Tibial artery (tissue), 4 donors: ENCODE results near the gene RRP1.

Experiments
- DNase-seq, 2 donors: peaks; one replicate each; pipeline ENCODE4 v3.0.0-alpha.2; 2019
- H3K27ac ChIP-seq, 2 donors: fragments of 200-600 bp; sonication (generic) in 1 of 2; 1 replicate in 1 of 2; 2 replicates in 1 of 2; pipeline ENCODE4 v1.5.1; 2018 to 2019; ENCODE audit warnings: mild to moderate bottlenecking in 1 of 2
- H3K27me3 ChIP-seq, 2 donors: fragments of 200-600 bp; sonication (generic) in 1 of 2; one replicate each; pipeline versions ENCODE4 v1.5.1 to v1.6.0; 2016 to 2019
- H3K36me3 ChIP-seq, 3 donors: fragments of 200-600 bp; sonication (generic) in 2 of 3; one replicate each; pipeline ENCODE4 v1.5.1; 2016 to 2019; ENCODE audit warnings: mild to moderate bottlenecking in 2 of 3
- H3K4me1 ChIP-seq, 4 donors: fragments of 200-600 bp; sonication (generic) in 2 of 4; 1 replicate in 3 of 4; 2 replicates in 1 of 4; pipeline ENCODE4 v1.5.1; 2016 to 2019
- H3K4me3 ChIP-seq, 2 donors: fragments of 200-600 bp; sonication (generic) in 1 of 2; 1 replicate in 1 of 2; 2 replicates in 1 of 2; pipeline ENCODE4 v1.5.1; 2018 to 2019; ENCODE audit warnings: mild to moderate bottlenecking in 2 of 2
- H3K9me3 ChIP-seq, 3 donors: fragments of 200-600 bp; sonication (generic) in 1 of 3; one replicate each; pipeline ENCODE4 v1.5.1; 2016 to 2019
- CTCF ChIP-seq, 2 experiments: fragments of 200-600 bp in 1 of 2; fragments of 450-650 bp in 1 of 2; IDR thresholded peaks; one replicate each; pipeline ENCODE4 v1.5.1; 2017 to 2019; ENCODE audit warnings: antibody characterized with exemption in 2 of 2, mild to moderate bottlenecking in 1 of 2, moderate library complexity in 1 of 2
- intact Hi-C: fragments of 100-400 bp; cut with DNase I; formaldehyde crosslinking; loops from one replicate; pipeline ENCODE4 v1.15.0; 2023; ENCODE audit warnings: low total_unique reads

RRP1 gene

DNA sequence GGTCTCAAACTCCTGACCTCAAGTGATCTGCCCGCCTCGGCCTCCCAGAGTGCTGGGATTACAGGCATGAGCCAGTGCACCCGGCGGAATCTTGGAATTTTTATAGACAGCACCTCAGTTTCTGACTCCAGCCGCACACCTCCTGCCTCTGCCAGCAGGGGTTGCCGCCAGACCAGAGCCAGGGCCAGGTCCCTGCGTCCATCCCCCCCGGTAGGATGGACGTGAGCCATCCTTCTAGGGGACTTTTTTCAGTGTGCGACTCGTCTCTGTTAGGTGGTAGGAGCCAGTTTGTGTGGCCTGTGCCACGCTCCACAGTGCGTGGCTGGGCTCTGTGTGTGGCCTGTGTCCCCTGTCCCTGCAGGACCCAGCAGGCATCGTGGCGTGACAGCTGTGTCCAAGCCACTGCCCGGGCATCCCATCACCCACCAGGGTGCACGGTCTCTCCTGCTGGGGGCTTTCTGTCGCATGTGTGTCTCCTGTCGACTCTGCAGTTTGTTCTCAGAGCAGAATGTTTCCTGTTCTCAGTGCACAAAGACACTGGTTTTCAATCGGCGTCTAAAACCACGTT is 28.9 kb upstream of the RRP1 start:
- Histone ChIP-seq H3K36me3 (peaks cover 13 to 44% (median 38%) of the 10 kb centered on the region in 3 donors), H3K27ac (no peak overlapping the region), H3K9me3 (no peaks in the 10 kb centered on the region), H3K4me3 (no peak overlapping the region), H3K4me1 (peaks cover 0 to 27% (median 19%) of the 10 kb centered on the region in 4 donors), H3K27me3 (no peaks in the 10 kb centered on the region)
- intact Hi-C loops: no loop called here
- TF ChIP-seq CTCF (IDR thresholded peaks at IDR 0.05): no peak
- no peak for DNase-seq

GRCh38 chr21:43761886-43762285 is 27.5 kb upstream of the RRP1 start:
- intact Hi-C loops: no loop called here
- no peak for DNase-seq
- no peak overlapping the region for H3K27ac ChIP-seq
- no peak for TF ChIP-seq CTCF (IDR thresholded peaks at IDR 0.05)
- H3K4me3 ChIP-seq: no peak overlapping the region
- no peaks in the 10 kb centered on the region for H3K9me3 ChIP-seq
- H3K36me3 ChIP-seq: peaks cover 0 to 30% (median 24%) of the 10 kb centered on the region in 3 donors
- peaks cover 0 to 21% (median 15%) of the 10 kb centered on the region in 4 donors for H3K4me1 ChIP-seq
- no peaks in the 10 kb centered on the region for H3K27me3 ChIP-seq

DNA sequence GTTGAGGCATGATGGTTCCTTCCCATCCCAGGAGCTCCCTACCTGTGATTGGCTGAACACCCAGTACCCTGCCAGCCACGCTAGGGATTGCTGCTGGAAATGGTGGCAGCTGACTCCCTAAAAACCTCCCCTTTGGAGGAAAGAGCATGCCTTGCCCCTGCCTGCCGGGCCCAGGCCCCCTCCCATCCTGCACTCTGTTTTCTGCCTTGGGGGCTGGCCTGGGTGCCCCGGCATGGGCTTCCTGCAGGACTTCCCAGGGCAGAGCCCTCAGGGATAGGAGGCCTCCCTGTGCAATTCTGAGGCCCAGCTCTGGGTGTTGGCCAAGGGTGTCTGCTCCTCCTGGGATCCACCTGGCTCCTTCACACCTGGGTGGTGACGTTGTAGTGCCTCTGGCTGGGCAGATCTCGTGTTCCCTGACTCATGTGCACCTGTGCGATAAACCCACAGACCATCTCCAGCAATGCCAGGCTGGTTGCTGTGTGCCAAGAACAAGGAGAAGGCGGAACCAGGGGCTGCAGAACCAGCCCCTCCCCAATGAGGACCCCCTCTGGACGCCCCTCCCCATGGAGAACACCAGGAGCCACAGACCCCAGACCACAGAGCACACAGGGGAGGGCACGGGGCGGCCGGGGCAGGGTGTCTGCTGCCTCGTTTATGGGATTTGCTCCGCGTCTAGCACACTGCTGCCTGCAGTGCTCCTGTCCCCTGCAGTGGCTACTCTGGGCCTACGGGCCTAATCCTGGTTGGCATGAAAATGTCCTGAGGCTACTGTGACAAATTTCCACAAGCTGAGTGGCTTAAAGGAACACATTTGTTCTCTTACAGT is 26.9 kb upstream of the RRP1 start:
- no peak for DNase-seq
- intact Hi-C loops: no loop called here
- H3K27me3 ChIP-seq: no peaks in the 10 kb centered on the region
- no peak overlapping the region for H3K27ac ChIP-seq
- H3K4me1 ChIP-seq: peaks cover 0 to 15% (median 9%) of the 10 kb centered on the region in 4 donors
- no peak overlapping the region for H3K4me3 ChIP-seq
- TF ChIP-seq CTCF (IDR thresholded peaks at IDR 0.05): no peak
- no peaks in the 10 kb centered on the region for H3K9me3 ChIP-seq
- peaks cover 0 to 29% (median 22%) of the 10 kb centered on the region in 3 donors for H3K36me3 ChIP-seq

GRCh38 chr21:43763901-43764523 is 25.4 kb upstream of the RRP1 start:
- no peaks in the 10 kb centered on the region for H3K9me3 ChIP-seq
- intact Hi-C loops: no loop called here
- peaks cover 0 to 27% (median 22%) of the 10 kb centered on the region in 3 donors for H3K36me3 ChIP-seq
- H3K4me1 ChIP-seq: peaks cover 0 to 13% (median 8%) of the 10 kb centered on the region in 4 donors
- no peak for TF ChIP-seq CTCF (IDR thresholded peaks at IDR 0.05)
- DNase-seq: no peak
- H3K27ac ChIP-seq: no peak overlapping the region
- no peak overlapping the region for H3K4me3 ChIP-seq
- no peaks in the 10 kb centered on the region for H3K27me3 ChIP-seq

DNA sequence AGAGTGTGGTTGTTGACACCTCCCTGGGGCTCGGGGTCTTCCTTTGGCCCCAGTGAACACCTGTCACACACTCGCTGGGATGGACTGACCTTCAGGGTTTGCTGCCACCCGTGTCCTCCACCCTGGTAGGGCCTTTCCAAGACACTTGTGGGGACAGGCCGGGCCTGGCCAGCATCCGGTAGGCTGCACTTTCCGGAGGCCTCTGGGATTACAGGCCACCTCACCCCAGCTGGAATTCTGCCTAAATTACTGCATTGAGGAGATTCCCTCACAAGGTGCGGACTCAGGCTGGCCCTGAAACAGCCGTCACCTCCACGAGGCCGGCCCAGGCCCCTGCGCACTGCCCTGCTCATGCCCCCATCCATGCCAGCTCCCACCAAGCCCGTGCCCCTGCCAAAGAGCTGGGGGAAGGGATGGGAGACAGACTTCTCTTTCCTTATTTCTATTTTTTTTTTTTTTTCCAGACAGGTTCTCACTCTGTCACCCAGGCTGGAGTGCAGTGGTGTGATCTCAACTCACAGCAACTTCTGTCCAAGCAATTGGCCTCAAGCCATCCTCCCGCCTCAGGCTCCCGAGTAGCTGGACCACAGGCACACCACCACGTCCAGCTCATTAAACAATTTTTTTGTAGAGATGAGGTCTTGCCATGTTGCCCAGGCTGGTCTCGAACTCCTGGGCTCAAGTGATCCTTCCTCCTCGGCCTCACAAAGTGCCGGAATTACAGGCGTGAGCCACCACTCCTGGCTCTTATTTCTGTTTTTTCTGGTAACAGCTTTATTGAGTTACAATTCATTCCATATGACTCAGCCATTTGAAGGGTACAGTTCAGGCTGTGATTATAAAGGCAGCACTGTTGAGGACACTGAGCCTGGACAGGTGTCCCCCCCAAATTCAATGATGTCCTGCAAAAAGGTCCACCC is 24.5 kb upstream of the RRP1 start:
- H3K36me3 ChIP-seq: peaks cover 0 to 22% (median 22%) of the 10 kb centered on the region in 3 donors
- intact Hi-C loops: no loop called here
- H3K9me3 ChIP-seq: no peaks in the 10 kb centered on the region
- peaks cover 0 to 12% (median 7%) of the 10 kb centered on the region in 4 donors for H3K4me1 ChIP-seq
- TF ChIP-seq CTCF (IDR thresholded peaks at IDR 0.05): no peak
- no peak overlapping the region for H3K27ac ChIP-seq
- H3K27me3 ChIP-seq: no peaks in the 10 kb centered on the region
- no peak overlapping the region for H3K4me3 ChIP-seq
- DNase-seq: no peak
